NCI-H2029 treated with DMSO at 0.1 percent for 48 hours (cell line): ENCODE measurements around the gene PCDHA2.
A peak's percentile ranks its signal among the peaks of the same experiment; 100 is the strongest.
"Not testable (repeated sequence)": the region's sequence is repeated elsewhere in the genome, so short reads cannot be mapped to it uniquely, and the experiment has no call there.

Source experiments
- DNase-seq: peaks from one replicate; lab custom pipeline; 2025; lab: John Stamatoyannopoulos, UW

The PCDHA2 gene

GRCh38 chr5:140821375-140822280 is 27.0 kb downstream of the PCDHA2 start, which contains the start of gene PCDHA5:
Gene PCDHA5, plus strand, starts transcription at chr5:140821613.
- DNase-seq, result no peak

GRCh38 chr5:140822281-140822629 is 27.6 kb downstream of the PCDHA2 start:
- DNase-seq, result no peak

- DNase-seq, result not testable (repeated sequence)
Observed at GRCh38 chr5:140822969-140823368, 28.3 kb downstream of the PCDHA2 start.

GRCh38 chr5:140823475-140823874 is 28.8 kb downstream of the PCDHA2 start:
- no peak for DNase-seq

- DNase-seq, result no peak
Observed at GRCh38 chr5:140827704-140828361, 33.2 kb downstream of the PCDHA2 start, which contains the start of gene PCDHA6. Gene PCDHA6, plus strand, starts transcription at chr5:140827960. Its CDS starts 132 bp downstream, at chr5:140828092.

DNA sequence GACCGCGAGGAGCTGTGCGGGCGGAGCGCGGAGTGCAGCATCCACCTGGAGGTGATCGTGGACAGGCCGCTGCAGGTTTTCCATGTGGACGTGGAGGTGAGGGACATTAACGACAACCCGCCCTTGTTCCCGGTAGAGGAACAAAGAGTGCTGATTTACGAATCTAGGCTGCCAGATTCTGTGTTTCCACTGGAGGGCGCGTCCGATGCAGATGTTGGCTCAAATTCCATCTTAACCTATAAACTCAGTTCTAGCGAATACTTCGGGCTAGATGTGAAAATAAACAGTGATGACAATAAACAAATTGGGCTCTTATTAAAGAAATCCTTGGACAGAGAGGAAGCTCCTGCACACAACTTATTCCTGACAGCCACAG is 33.7 kb downstream of the PCDHA2 start:
- DNase-seq, result no peak

GRCh38 chr5:140829511-140830501 is 35.2 kb downstream of the PCDHA2 start:
- not testable (repeated sequence) for DNase-seq

- DNase-seq, result no peak
Observed at GRCh38 chr5:140833993-140834392, 39.3 kb downstream of the PCDHA2 start, which contains the start of gene PCDHA7. Gene PCDHA7, plus strand, starts transcription at chr5:140834269. Its CDS starts 115 bp downstream, at chr5:140834384.

DNA sequence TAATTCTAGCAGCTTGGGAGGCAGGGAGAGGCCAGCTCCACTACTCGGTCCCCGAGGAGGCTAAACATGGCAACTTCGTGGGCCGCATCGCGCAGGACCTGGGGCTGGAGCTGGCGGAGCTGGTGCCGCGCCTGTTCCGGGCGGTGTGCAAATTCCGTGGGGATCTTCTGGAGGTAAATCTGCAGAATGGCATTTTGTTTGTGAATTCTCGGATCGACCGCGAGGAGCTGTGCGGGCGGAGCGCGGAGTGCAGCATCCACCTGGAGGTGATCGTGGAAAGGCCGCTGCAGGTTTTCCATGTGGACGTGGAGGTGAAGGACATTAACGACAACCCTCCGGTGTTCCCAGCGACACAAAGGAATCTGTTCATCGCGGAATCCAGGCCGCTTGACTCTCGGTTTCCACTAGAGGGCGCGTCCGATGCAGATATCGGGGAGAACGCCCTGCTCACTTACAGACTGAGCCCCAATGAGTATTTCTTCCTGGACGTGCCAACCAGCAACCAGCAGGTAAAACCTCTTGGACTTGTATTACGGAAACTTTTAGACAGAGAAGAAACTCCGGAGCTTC is 39.9 kb downstream of the PCDHA2 start:
- not testable (repeated sequence) for DNase-seq

GRCh38 chr5:140835622-140836510 is 41.2 kb downstream of the PCDHA2 start:
- no peak for DNase-seq

DNA sequence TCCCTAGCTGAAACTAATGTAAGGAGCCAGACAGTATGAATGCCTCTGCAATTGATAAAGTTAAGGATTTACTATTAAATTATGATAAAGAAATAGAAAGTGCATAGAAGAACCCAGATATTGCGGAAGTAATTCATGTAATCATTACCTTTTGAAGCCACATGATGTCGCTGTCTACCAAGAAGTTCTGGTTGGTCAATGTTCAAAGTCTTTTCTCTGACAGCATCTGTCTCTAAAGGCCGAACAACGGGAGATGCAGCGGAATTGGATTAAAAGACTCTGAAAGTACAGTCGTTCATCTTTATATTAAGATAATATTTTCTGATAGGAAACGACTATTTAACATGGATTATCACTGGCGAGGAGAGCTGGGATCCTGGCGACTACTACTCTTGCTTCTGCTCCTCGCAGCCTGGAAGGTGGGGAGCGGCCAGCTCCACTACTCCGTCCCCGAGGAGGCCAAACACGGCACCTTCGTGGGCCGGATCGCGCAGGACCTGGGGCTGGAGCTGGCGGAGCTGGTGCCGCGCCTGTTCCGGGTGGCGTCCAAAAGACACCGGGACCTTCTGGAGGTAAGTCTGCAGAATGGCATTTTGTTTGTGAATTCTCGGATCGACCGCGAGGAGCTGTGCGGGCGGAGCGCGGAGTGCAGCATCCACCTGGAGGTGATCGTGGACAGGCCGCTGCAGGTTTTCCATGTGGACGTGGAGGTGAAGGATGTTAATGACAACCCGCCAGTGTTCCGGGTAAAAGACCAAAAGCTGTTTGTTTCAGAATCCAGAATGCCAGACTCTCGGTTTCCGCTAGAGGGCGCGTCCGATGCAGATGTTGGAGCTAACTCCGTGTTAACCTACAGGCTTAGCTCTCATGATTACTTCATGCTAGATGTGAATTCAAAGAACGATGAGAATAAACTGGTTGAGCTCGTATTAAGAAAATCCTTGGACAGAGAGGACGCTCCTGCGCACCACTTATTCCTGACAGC is 46.6 kb downstream of the PCDHA2 start, which contains the start of gene PCDHA8:
Gene PCDHA8, plus strand, starts transcription at position 210 of the 985 bp plus-strand sequence. Its CDS starts 135 bp downstream, at position 345.
- DNase-seq, result peak; percentile 49

GRCh38 chr5:140842798-140843733 is 48.4 kb downstream of the PCDHA2 start:
- no peak for DNase-seq
